GM21717 (cell line): ENCODE data around the gene RABGAP1L.
"Not testable (repeated sequence)": the region's sequence is repeated elsewhere in the genome, so short reads cannot be mapped to it uniquely, and the experiment has no call there.

ENCODE experiments used
- ATAC-seq: cut with Tn5 transposase; IDR thresholded peaks from one replicate; pipeline ENCODE4 v1.9.1; 2021; ENCODE audit warnings: mild to moderate bottlenecking, moderate library complexity; ENCODE audit not compliant: unreplicated experiment

The RABGAP1L gene

GRCh38 chr1:174232761-174233160 lies 73.4 kb downstream of the RABGAP1L start:
- no peak for ATAC-seq

DNA sequence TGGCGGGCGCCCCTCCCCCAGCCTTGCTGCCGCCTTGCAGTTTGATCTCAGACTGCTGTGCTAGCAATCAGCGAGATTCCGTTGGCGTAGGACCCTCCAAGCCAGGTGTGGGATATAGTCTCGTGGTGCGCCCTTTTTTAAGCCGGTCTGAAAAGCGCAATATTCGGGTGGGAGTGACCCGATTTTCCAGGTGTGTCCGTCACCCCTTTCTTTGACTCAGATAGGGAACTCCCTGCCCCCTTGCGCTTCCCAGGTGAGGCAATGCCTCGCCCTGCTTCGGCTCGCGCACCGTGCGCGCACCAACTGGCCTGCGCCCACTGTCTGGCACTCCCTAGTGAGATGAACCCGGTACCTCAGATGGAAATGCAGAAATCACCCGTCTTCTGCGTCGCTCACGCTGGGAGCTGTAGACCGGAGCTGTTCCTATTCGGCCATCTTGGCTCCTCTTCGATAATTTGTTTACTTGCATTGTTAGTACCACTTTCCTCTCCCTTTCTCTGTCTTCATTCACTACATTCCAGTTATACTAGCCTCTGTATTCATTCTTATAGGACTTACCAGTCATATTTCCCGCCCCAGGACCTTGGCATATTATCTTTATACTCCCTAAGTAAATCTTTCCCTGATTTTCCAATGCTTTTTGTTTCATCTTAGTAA lies 79.7 kb downstream of the RABGAP1L start:
- not testable (repeated sequence) for ATAC-seq

GRCh38 chr1:174239541-174239940 lies 80.2 kb downstream of the RABGAP1L start:
- ATAC-seq: no peak

GRCh38 chr1:174242856-174243255 lies 83.5 kb downstream of the RABGAP1L start:
- ATAC-seq: no peak

- no peak for ATAC-seq
These were observed 84.2 kb downstream of the RABGAP1L start for GRCh38 chr1:174243451-174244000.

DNA sequence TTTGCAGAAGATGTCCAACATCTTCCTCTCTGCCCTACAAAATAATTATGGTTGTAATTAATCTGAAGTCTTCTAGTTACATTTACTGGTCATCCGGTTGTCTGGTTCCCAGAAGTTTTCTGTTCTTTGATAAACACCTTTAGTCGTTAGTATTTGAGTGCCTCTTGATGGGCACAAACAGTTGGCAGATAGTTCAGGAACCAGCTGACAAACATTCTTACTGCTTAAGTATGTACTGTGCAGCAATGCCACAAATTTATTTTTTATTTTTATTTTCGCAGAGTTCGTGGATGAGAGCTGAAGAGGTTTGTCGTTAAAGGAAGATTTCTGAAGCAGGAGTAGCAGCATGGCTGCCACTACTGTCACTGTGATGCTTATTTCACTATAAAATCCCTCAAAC lies 84.7 kb downstream of the RABGAP1L start:
- no peak for ATAC-seq

DNA sequence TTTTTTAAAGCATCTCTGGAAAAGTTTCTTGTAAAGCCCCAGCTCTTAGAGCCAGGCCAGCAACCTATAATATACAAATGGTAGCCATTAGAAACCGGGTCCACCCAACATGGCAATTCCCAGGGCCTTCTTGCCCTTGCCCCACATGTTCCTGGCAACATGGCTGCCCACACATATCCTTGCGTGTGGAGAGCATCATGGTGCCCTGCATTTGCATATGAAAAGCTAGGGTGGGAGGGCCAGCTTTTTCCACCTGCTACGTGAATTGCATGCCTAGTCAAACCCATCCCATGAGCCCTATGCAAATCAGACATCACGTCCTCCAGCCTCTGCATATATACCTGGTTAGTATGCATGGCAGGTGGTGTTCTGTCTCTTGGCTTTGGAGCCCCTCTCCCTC lies 88.2 kb downstream of the RABGAP1L start:
- ATAC-seq: no peak

- no peak for ATAC-seq
These were observed 88.7 kb downstream of the RABGAP1L start for GRCh38 chr1:174248041-174248440.

DNA sequence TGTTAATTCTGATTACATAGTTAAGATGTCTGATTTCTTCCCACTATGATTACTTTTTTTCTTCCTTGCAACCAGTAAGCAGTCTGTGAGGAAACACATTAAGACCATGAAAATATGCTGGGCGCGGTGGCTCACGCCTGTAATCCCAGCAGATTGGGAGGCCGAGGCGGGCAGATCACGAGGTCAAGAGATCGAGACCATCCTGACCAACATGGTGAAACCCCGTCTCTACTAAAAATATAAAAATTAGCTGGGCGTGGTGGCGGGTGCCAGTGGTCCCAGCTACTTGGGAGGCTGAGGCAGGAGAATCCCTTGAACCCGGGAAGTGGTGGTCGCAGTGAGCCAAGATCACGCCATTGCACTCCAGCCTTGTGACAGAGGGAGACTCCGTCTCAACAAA lies 97.1 kb downstream of the RABGAP1L start:
- ATAC-seq: not testable (repeated sequence)

DNA sequence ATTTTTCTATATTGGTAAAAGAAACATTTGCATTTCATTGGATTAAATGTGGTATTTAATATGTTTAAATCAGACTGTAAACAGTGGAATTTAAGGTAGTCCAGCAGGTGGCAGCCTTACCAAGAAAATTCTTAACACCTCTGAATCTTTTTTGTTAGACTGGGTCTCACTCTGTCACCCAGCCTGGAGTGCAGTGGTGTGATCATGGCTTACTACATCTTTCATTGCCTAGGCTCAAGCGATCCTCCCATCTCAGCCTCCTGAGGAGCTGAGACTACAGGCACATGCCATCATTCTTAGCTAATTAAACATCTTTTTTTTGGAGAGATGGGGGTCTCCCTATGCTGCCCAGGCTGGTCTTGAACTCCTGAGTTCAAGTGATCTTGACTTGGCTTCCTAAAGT lies 98.8 kb downstream of the RABGAP1L start:
- no peak for ATAC-seq

- no peak for ATAC-seq
These were observed 103.3 kb downstream of the RABGAP1L start for GRCh38 chr1:174262349-174263241.

DNA sequence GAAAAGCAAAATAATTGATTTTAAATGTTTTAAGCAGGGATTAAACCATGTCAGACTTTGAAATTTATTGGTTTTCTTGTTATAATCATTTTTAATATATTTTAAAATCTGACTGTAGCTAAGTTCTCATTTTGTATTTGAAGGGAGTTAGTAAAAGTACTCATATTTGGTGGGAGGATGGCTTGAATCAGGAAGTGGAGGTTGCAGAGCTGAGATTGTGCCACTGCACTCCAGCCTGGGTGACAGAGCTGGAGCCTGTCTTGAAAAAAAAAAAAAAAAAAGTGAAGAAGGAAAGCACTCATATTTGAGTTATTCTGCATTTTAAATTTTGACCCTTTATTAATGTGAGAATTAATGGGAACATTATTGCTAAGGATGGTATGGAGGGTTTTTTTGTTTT lies 106.0 kb downstream of the RABGAP1L start:
- ATAC-seq: no peak

GRCh38 chr1:174266476-174266875 lies 107.2 kb downstream of the RABGAP1L start:
- ATAC-seq: no peak

GRCh38 chr1:174266991-174267612 lies 107.8 kb downstream of the RABGAP1L start:
- ATAC-seq: no peak

- ATAC-seq: no peak
These were observed 110.8 kb downstream of the RABGAP1L start for GRCh38 chr1:174269989-174270651.

- ATAC-seq: no peak
These were observed 113.9 kb downstream of the RABGAP1L start for GRCh38 chr1:174273190-174273589.

GRCh38 chr1:174273776-174274175 lies 114.5 kb downstream of the RABGAP1L start:
- no peak for ATAC-seq

GRCh38 chr1:174274452-174274851 lies 115.1 kb downstream of the RABGAP1L start:
- no peak for ATAC-seq

- no peak for ATAC-seq
These were observed 115.6 kb downstream of the RABGAP1L start for GRCh38 chr1:174274884-174275283.

DNA sequence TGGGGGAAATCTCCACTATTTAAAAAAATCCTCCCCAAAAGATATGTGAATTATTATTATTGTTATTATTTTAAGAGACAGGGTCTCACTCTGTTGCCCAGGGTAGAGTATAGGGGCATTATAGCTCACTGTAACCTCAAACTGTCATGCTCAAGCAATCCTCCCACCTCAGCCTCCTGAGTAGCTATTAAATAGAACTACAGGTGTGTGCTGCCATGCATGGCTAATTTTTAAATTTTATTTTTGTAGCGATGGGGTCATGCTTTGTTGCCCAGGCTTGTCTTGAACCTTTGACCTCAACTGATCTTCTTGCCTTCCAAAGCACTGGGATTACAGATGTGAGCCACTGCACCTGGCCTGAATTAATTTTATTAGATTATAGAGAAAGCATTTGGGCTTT lies 116.8 kb downstream of the RABGAP1L start:
- ATAC-seq: no peak

- no peak for ATAC-seq
These were observed 124.7 kb downstream of the RABGAP1L start for GRCh38 chr1:174284052-174284451.
